ENCODE results near the gene DYSF.

GRCh38 chr2:71613403-71613952 lies 160.1 kb downstream of the DYSF start:
- TF ChIP-seq CTCF (IDR thresholded peaks at IDR 0.05), result no peak
- no peak for TF ChIP-seq POLR2A (IDR thresholded peaks at IDR 0.05)
- TF ChIP-seq EP300 (IDR thresholded peaks at IDR 0.05), result no peak
